Heart right ventricle (tissue), 16 donors: Measurements from ENCODE around the gene CALU. TPM values are rescaled to one million over a fixed set of nuclear protein-coding genes. Genes with fewer than 3 reads are reported as not detected.

Experiments used
- ATAC-seq, 8 donors: fragments of 200-7000 bp; cut with Tn5 transposase; one replicate each; pipeline ENCODE4 v1.9.1; 2020; ENCODE audit warnings: mild to moderate bottlenecking in 8 of 8, moderate library complexity in 8 of 8, moderate number of reproducible peaks in 1 of 8
- DNase-seq, 2 donors: peaks; one replicate each; pipeline ENCODE4 v3.0.0-alpha.2; 2020
- H3K27ac ChIP-seq, 10 donors: fragments of 200-600 bp; sonication (generic) in 2 of 10; one replicate each; pipeline versions ENCODE4 v1.5.0 to v1.8.0; 2020 to 2022; ENCODE audit warnings: mild to moderate bottlenecking in 3 of 10
- H3K27me3 ChIP-seq, 7 donors: fragments of 200-600 bp; one replicate each; pipeline ENCODE4 v1.8.0; 2021 to 2022; ENCODE audit warnings: mild to moderate bottlenecking in 2 of 7
- H3K36me3 ChIP-seq, 9 donors: fragments of 200-600 bp; sonication (generic) in 1 of 9; one replicate each; pipeline versions ENCODE4 v1.5.0 to v1.8.0; 2020 to 2022; ENCODE audit warnings: mild to moderate bottlenecking in 2 of 9
- H3K4me1 ChIP-seq, 9 donors: fragments of 200-600 bp; sonication (generic) in 1 of 9; one replicate each; pipeline versions ENCODE4 v1.5.0 to v1.8.0; 2020 to 2022; ENCODE audit warnings: mild to moderate bottlenecking in 4 of 9
- H3K4me3 ChIP-seq, 10 donors: fragments of 200-600 bp; sonication (generic) in 2 of 10; one replicate each; pipeline versions ENCODE4 v1.5.0 to v1.8.0; 2020 to 2022; ENCODE audit warnings: mild to moderate bottlenecking in 7 of 10, moderate library complexity in 2 of 10
- H3K9me3 ChIP-seq, 11 donors: fragments of 200-600 bp in 10 of 11; sonication (generic) in 2 of 11; one replicate each; pipeline versions ENCODE4 v1.5.0 to v1.8.0; 2013 to 2022; ENCODE audit warnings: mild to moderate bottlenecking in 2 of 11, control low read depth in 1 of 11, moderate library complexity in 1 of 11
- CTCF ChIP-seq, 9 donors: fragments of 200-600 bp; sonication (generic) in 2 of 9; IDR thresholded peaks; one replicate each; pipeline versions ENCODE4 v1.5.0 to v1.8.0; 2021 to 2022; ENCODE audit warnings: antibody characterized with exemption in 9 of 9, mild to moderate bottlenecking in 5 of 9, moderate library complexity in 1 of 9
- WGBS, 2 donors: extraction: QIAGEN DNeasy Blood & Tissue Kit; methylation state at CpG; one replicate each; pipeline ENCODE4 v1.1.7; 2013; ENCODE audit warnings: inconsistent platforms in 1 of 2; 5-methylcytosine and 5-hydroxymethylcytosine counted together
- intact Hi-C, 10 donors: fragments of 100-400 bp; cut with DNase I; formaldehyde crosslinking; loops; one replicate each; pipeline versions ENCODE4 v1.11.1 to v1.14.2; 2022
- polyA plus RNA-seq, 2 donors: library from polyadenylated mRNA; stranded (reverse); fragments of 200-250 nt; gene quantifications; one replicate each; pipeline ENCODE4 v1.2.3, GENCODE V29; 2013
- total RNA-seq, 10 donors: library from RNA; stranded (reverse); fragmentation: NEBNext Ultra II Directional in 3 of 10; extraction: Animal tissue kit (Norgen Biotek cat#: 25700) in 3 of 10; gene quantifications; one replicate each; pipeline versions ENCODE4 v1.2.1 to v1.2.4, GENCODE V29; 2021 to 2023
- donor health status: Arrhythmogenic right ventricular cardiomyopathy.
- donor health status: ischemic (EF 13 %, LVEDD 7.1; RV severe dilation, severe dysfunction).
- donor health status: healthy with polysubstance abuse.
- donor health status: DM: no; HTN: yes; CAD: no.
- donor health status: DM: no; HTN: no; CAD: no.
- donor health status: ischemic (EF 25% LVEDD 6.9; RV normal size, moderate dysfunction).
- donor health status: ischemic (EF 25% LVEDD 5.7; RV mildly dilated, moderate dysfunction).
- donor health status: healthy.
- donor health status: DM: yes; HTN: yes; CAD: no.
- donor health status: Ischemic cardiomyopathy.
- donor health status: ischemic (EF 35%, LVEDD 5.7; RV mildly dilated, moderate dysfunction).
- donor health status: nonischemic (EF 11% LVEDD 7.7; RV severe dilation, severe dysfunction).
- donor health status: DM: yes; HTN: yes; CAD: no.
- donor health status: PGD.
- donor health status: ischemic (EF 29% LVEDD 5.4; RV normal size, mild dysfunction).
- donor health status: nonischemic (EF 23%, LVEDD 6.1; RV moderate dilation, normal function).

The CALU gene
- total and polyA plus RNA-seq, 12 donors, result 39.9 to 333 (median 249) TPM

- Histone ChIP-seq H3K4me3 (no peak overlapping the region), H3K27ac (no peak overlapping the region), H3K36me3 (no peaks in the 10 kb centered on the region), H3K4me1 (peaks cover 0 to 9% (median 0%) of the 10 kb centered on the region in 9 donors), H3K27me3 (no peaks in the 10 kb centered on the region), H3K9me3 (peaks cover 0 to 3% (median 0%) of the 10 kb centered on the region in 11 donors)
- 86% methylated on average over 1 of the region's 1 CpG for WGBS, 2 donors
- no peak for DNase-seq
- TF ChIP-seq CTCF (IDR thresholded peaks at IDR 0.05), result no peak
- intact Hi-C loops, result no loop called here
- no peak for ATAC-seq
Measured at GRCh38 chr7:128707752-128708151, 31.4 kb upstream of the CALU start.

- no peak overlapping the region for H3K27ac ChIP-seq
- DNase-seq (no peak), ATAC-seq (no peak)
- TF ChIP-seq CTCF (IDR thresholded peaks at IDR 0.05), result no peak
- H3K4me3 ChIP-seq, result no peak overlapping the region
- H3K4me1 ChIP-seq, result peaks cover 0 to 9% (median 0%) of the 10 kb centered on the region in 9 donors
- intact Hi-C loops, result no loop called here
- peaks cover 0 to 6% (median 0%) of the 10 kb centered on the region in 11 donors for H3K9me3 ChIP-seq
- no peaks in the 10 kb centered on the region for H3K36me3 ChIP-seq
- 89 to 92% methylated on average over 3 of the region's 3 CpGs for WGBS, 2 donors
- no peaks in the 10 kb centered on the region for H3K27me3 ChIP-seq
Measured at GRCh38 chr7:128708235-128708634, 30.9 kb upstream of the CALU start.

- TF ChIP-seq CTCF (IDR thresholded peaks at IDR 0.05), result no peak
- Histone ChIP-seq H3K27ac (no peak overlapping the region), H3K4me1 (peaks cover 0 to 9% (median 0%) of the 10 kb centered on the region in 9 donors), H3K4me3 (no peak overlapping the region), H3K9me3 (peaks cover 0 to 6% (median 0%) of the 10 kb centered on the region in 11 donors), H3K27me3 (no peaks in the 10 kb centered on the region), H3K36me3 (no peaks in the 10 kb centered on the region)
- no peak for DNase-seq
- ATAC-seq, result no peak
- WGBS, 2 donors, result 81% methylated on average over 3 of the region's 3 CpGs
- intact Hi-C loops, result no loop called here
Measured at GRCh38 chr7:128708824-128709223, 30.3 kb upstream of the CALU start.

- intact Hi-C loops, result no loop called here
- peaks cover 0 to 6% (median 0%) of the 10 kb centered on the region in 11 donors for H3K9me3 ChIP-seq
- no peak for TF ChIP-seq CTCF (IDR thresholded peaks at IDR 0.05)
- H3K27me3 ChIP-seq, result no peaks in the 10 kb centered on the region
- no peak for DNase-seq
- H3K27ac ChIP-seq, result no peak overlapping the region
- 93 to 96% methylated on average over 6 of the region's 6 CpGs for WGBS, 2 donors
- H3K36me3 ChIP-seq, result no peaks in the 10 kb centered on the region
- no peak for ATAC-seq
- H3K4me1 ChIP-seq, result peaks cover 0 to 15% (median 0%) of the 10 kb centered on the region in 9 donors
- H3K4me3 ChIP-seq, result no peak overlapping the region
Measured at GRCh38 chr7:128710481-128710880, 28.7 kb upstream of the CALU start.
